Uterus (tissue), 2 donors: ENCODE measurements around the gene DPP10.

Experiments used
- POLR2A ChIP-seq, 2 donors: fragments of 450-650 bp; IDR thresholded peaks; one replicate each; pipeline ENCODE4 v1.6.1; 2016; ENCODE audit warnings: antibody characterized with exemption in 2 of 2, mild to moderate bottlenecking in 1 of 2, moderate library complexity in 1 of 2
- TF ChIP-seq, protein P1 (sequence below), 4 experiments: fragments of 200-600 bp in 2 of 4; fragments of 450-650 bp in 2 of 4; sonication (generic) in 2 of 4; IDR thresholded peaks; one replicate each; pipeline ENCODE4 v1.5.1; 2016 to 2019; ENCODE audit warnings: antibody characterized with exemption in 4 of 4, mild to moderate bottlenecking in 2 of 4, moderate library complexity in 1 of 4

GRCh38 chr2:114546531-114546930, 104.1 kb downstream of the DPP10 start:
- TF ChIP-seq, protein P1, sequence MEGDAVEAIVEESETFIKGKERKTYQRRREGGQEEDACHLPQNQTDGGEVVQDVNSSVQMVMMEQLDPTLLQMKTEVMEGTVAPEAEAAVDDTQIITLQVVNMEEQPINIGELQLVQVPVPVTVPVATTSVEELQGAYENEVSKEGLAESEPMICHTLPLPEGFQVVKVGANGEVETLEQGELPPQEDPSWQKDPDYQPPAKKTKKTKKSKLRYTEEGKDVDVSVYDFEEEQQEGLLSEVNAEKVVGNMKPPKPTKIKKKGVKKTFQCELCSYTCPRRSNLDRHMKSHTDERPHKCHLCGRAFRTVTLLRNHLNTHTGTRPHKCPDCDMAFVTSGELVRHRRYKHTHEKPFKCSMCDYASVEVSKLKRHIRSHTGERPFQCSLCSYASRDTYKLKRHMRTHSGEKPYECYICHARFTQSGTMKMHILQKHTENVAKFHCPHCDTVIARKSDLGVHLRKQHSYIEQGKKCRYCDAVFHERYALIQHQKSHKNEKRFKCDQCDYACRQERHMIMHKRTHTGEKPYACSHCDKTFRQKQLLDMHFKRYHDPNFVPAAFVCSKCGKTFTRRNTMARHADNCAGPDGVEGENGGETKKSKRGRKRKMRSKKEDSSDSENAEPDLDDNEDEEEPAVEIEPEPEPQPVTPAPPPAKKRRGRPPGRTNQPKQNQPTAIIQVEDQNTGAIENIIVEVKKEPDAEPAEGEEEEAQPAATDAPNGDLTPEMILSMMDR (IDR thresholded peaks at IDR 0.05): no peak
- no peak for TF ChIP-seq POLR2A (IDR thresholded peaks at IDR 0.05)
